Left lung (tissue), 10 donors: ENCODE results near the gene MISP. TPM values are rescaled to one million over a fixed set of nuclear protein-coding genes. Genes with fewer than 3 reads are reported as not detected.
"Not testable (repeated sequence)": the region's sequence is repeated elsewhere in the genome, so short reads cannot be mapped to it uniquely, and the experiment has no call there.

ENCODE experiments used
- ATAC-seq: fragments of 200-7000 bp; cut with Tn5 transposase; one replicate; pipeline ENCODE4 v1.9.1; 2020; ENCODE audit warnings: moderate library complexity
- DNase-seq, 4 donors: peaks; one replicate each; pipeline ENCODE4 v3.0.0-alpha.2; 2013 to 2020
- H3K27ac ChIP-seq, 2 donors: fragments of 200-600 bp; sonication (generic) in 1 of 2; one replicate each; pipeline versions ENCODE4 v1.5.0 to v1.8.0; 2020 to 2021
- H3K27me3 ChIP-seq, 2 donors: fragments of 200-600 bp; sonication (generic) in 1 of 2; one replicate each; pipeline versions ENCODE4 v1.5.0 to v1.8.0; 2020 to 2021
- H3K36me3 ChIP-seq, 2 donors: fragments of 200-600 bp; sonication (generic) in 1 of 2; one replicate each; pipeline versions ENCODE4 v1.5.0 to v1.8.0; 2020 to 2021
- H3K4me1 ChIP-seq, 2 donors: fragments of 200-600 bp; one replicate each; pipeline ENCODE4 v1.8.0; 2021
- H3K4me3 ChIP-seq, 2 donors: fragments of 200-600 bp; sonication (generic) in 1 of 2; one replicate each; pipeline versions ENCODE4 v1.5.0 to v1.8.0; 2020 to 2021; ENCODE audit warnings: mild to moderate bottlenecking in 1 of 2
- H3K9me3 ChIP-seq, 2 donors: fragments of 200-600 bp; sonication (generic) in 1 of 2; one replicate each; pipeline versions ENCODE4 v1.5.0 to v1.8.0; 2020 to 2021
- intact Hi-C, 2 donors: fragments of 100-400 bp; cut with DNase I; formaldehyde crosslinking; loops; one replicate each; pipeline versions ENCODE4 v1.11.2 to v1.14.2; 2022
- polyA plus RNA-seq, 6 donors: library from polyadenylated mRNA; unstranded; fragments of 120-200 nt; gene quantifications; one replicate each; pipeline ENCODE4 v1.2.1, GENCODE V29; 2013; ENCODE audit not compliant: insufficient read length in 6 of 6
- total RNA-seq, 2 donors: library from RNA; stranded (reverse); fragmentation: NEBNext Ultra II Directional; extraction: Animal tissue kit (Norgen Biotek cat#: 25700); gene quantifications; one replicate each; pipeline ENCODE4 v1.2.1, GENCODE V29; 2021
- TF ChIP-seq, protein P1 (sequence below), 2 donors: fragments of 200-600 bp; sonication (generic) in 1 of 2; IDR thresholded peaks; one replicate each; pipeline versions ENCODE4 v1.5.0 to v1.8.0; 2021; ENCODE audit warnings: antibody characterized with exemption in 2 of 2
- donor health status: DM: no; HTN: yes; CAD: no.
- donor health status: DM: no; HTN: no; CAD: no.

MISP gene
- total and polyA plus RNA-seq, 8 donors = 5.8 to 44.0 (median 13.2) TPM

DNA sequence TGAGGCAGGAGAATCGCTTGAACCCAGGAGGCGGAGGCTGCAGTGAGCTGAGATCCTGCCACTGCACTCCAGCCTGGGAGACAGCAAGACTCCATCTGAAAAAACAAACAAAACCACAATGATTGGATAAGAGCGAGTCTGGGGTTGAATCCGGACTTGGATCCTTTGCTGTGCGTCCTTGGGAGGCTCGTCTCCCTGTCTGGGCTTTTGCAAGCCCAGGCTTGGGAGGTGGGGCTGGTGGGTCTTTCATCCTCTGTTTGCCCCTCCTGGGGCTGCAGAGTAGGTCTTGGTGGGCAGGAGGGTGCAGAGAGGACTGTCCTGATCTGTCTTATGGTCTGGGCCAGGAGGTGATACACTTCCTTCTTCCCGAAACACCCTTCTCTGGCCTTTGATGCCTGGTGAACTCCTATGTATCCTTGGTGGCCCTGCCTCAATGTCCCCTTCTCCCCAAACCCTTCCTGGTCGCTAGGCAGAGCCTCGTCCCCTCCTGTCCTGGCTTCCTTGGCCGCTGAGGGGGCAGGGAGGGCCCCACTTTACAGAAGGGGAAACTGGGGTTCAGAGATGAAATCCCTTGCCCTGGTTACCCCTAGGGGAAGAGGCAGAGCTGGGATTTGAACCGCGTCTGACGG lies 25.3 kb upstream of the MISP start:
- intact Hi-C loops = no loop called here
- DNase-seq (no peak), ATAC-seq (no peak)
- Histone ChIP-seq H3K9me3 (no peaks in the 10 kb centered on the region), H3K36me3 (no peaks in the 10 kb centered on the region), H3K4me3 (no peak overlapping the region), H3K4me1 (peaks cover 0 to 16% of the 10 kb centered on the region in 2 donors), H3K27me3 (peaks cover 3 to 20% of the 10 kb centered on the region in 2 donors), H3K27ac (no peak overlapping the region)
- TF ChIP-seq, protein P1, sequence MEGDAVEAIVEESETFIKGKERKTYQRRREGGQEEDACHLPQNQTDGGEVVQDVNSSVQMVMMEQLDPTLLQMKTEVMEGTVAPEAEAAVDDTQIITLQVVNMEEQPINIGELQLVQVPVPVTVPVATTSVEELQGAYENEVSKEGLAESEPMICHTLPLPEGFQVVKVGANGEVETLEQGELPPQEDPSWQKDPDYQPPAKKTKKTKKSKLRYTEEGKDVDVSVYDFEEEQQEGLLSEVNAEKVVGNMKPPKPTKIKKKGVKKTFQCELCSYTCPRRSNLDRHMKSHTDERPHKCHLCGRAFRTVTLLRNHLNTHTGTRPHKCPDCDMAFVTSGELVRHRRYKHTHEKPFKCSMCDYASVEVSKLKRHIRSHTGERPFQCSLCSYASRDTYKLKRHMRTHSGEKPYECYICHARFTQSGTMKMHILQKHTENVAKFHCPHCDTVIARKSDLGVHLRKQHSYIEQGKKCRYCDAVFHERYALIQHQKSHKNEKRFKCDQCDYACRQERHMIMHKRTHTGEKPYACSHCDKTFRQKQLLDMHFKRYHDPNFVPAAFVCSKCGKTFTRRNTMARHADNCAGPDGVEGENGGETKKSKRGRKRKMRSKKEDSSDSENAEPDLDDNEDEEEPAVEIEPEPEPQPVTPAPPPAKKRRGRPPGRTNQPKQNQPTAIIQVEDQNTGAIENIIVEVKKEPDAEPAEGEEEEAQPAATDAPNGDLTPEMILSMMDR (IDR thresholded peaks at IDR 0.05) = no peak

DNA sequence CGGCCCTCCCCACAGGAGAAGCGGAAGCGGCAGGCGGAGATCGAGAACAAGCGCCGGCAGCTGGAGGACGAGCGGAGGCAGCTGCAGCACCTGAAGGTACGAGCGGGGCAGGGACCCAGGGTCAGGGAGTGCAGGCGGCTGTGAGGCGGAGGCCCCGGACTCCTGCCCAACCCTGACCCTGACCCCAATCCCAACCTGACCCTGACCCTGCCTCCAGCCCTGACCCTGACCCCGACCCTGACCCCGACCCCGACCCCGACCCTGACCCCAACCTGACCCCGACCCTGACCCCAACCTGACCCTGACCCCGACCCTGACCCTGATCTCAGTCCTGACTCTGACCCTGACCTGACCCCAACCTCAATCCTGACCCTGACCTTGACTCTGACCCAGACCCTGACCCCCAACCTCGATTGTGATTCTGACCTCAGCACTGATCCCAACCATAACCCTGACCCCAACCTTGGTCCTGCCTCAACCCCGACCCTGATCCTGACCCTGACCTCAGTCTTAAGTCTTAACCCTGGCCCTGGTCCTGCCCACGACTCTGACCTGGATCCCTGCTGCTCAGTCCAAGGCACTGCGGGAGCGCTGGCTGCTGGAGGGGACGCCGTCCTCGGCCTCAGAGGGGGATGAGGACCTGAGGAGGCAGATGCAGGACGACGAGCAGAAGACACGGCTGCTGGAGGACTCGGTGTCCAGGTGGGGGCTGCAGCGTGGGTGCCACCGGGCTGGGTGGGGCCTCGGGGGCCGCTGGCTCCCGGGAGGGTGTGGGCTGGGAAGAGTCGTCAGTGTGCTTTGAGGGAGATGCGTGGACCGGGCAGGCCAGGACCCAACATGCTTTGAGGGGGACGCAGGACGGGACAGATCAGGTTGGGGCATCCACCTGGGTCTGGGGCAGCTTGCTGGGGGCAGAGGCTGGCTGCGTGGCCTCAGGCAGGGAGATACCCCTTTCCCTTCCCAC lies 23.6 kb upstream of the MISP start:
- intact Hi-C loops = no loop called here
- no peak overlapping the region for H3K4me3 ChIP-seq
- TF ChIP-seq, protein P1 (IDR thresholded peaks at IDR 0.05) = no peak
- peaks cover 0 to 6% of the 10 kb centered on the region in 2 donors for H3K27me3 ChIP-seq
- ATAC-seq (no peak), DNase-seq (no peak)
- no peaks in the 10 kb centered on the region for H3K36me3 ChIP-seq
- H3K9me3 ChIP-seq = no peaks in the 10 kb centered on the region
- peaks cover 0 to 16% of the 10 kb centered on the region in 2 donors for H3K4me1 ChIP-seq
- peak overlapping the region; percentile 30 to 67 for H3K27ac ChIP-seq

DNA sequence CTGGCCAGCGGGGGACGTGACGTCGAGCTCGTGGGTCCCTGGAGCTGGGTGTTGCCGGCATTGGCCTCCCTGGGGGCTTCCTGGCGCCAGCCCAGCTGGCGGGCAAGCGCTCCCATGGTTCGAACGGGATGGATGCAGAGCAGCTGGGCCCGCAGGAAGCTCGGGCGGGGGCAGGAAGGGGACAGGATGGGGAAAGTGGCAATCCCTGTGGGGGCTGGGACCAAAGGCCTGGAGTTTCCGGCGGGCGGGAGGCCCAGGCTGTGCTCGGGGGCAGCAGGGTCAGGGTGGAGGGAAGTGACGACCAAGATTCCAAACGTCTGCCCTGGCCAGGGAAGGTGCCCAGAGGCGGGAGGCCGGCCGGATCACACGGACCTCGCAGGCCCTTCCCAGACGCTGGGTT lies 22.9 kb upstream of the MISP start:
- no peaks in the 10 kb centered on the region for H3K9me3 ChIP-seq
- ATAC-seq (peak; percentile 46), DNase-seq (peak in 3 of 4 donors; percentile 62 to 86 (median 81))
- TF ChIP-seq, protein P1 (IDR thresholded peaks at IDR 0.05) = no peak
- H3K4me3 ChIP-seq = no peak overlapping the region
- no peaks in the 10 kb centered on the region for H3K36me3 ChIP-seq
- no peaks in the 10 kb centered on the region for H3K27me3 ChIP-seq
- intact Hi-C loops = no loop called here
- H3K4me1 ChIP-seq = peaks cover 0 to 10% of the 10 kb centered on the region in 2 donors
- H3K27ac ChIP-seq = peak overlapping the region; percentile 56 to 67

DNA sequence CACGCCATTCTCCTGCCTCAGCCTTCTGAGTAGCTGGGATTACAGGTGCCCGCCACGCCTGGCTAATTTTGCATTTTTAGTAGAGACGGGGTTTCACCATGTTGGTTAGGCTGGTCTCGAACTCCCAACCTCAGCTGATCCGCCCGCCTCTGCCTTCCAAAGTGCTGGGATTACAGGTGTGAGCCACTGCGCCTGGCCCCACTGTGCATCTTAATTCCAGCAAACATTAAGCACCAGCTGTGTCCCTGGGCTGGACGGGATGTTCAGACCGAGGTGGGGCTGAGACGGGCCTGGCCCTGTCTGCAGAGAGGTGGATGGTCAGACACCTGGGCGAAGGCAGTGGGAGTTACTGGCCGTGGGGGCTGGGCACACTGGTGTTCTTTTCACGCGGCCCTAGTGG lies 21.3 kb upstream of the MISP start:
- H3K36me3 ChIP-seq, ATAC-seq, intact Hi-C loops, H3K27ac ChIP-seq, H3K4me3 ChIP-seq, H3K27me3 ChIP-seq, H3K9me3 ChIP-seq, DNase-seq: not testable (repeated sequence)
- H3K4me1 ChIP-seq = peaks cover 0 to 17% of the 10 kb centered on the region in 2 donors

DNA sequence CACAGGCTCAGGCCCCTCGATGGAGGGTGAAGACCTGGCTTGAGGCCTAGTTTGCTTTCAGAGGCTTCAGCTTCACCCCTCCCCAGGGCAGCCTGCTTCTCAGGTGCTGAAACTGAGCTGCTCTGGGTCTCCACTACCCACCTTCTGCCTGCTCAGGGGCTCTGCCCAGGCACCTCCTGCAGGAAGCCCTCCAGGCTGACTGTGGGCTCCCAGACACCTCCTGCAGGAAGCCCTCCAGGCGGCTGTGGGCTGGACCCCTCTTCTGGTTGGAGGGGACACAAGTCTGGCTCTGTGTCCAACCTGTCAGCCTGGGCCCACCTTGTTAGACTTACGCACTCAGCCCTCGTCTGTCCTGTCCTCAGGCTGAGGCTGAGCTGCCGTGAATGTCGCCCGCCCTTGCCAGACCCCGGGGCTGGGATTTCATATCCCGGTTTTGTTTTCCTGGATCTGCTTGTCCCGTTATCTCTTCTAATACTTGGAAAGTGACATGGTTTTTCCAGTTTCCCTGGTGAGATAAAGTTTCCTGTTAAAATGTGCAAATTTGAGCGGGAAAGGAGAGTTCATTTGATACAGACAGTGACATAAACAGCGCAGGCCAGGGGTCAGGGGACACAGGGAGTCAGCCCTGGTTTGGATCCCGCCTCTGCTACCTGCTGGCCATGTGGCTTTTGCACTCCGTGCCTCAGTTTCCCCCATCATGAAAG lies 20.8 kb upstream of the MISP start:
- no peak for DNase-seq
- TF ChIP-seq, protein P1 (IDR thresholded peaks at IDR 0.05) = no peak
- intact Hi-C loops = loop anchor here in 1 of 2 donors (10.0 kb wide), 1 partner anchor 65 kb away; the partner anchor contains the start of gene RNF126
- no peak overlapping the region for H3K4me3 ChIP-seq
- ATAC-seq = no peak
- peaks cover 0 to 17% of the 10 kb centered on the region in 2 donors for H3K4me1 ChIP-seq
- no peaks in the 10 kb centered on the region for H3K9me3 ChIP-seq
- H3K27ac ChIP-seq = no peak overlapping the region
- no peaks in the 10 kb centered on the region for H3K36me3 ChIP-seq
- no peaks in the 10 kb centered on the region for H3K27me3 ChIP-seq
